Upper lobe of right lung (tissue), 1 donor: ENCODE results near the gene ACYP2. TPM values are rescaled to one million over a fixed set of nuclear protein-coding genes. Genes with fewer than 3 reads are reported as not detected.

Experiments
- ATAC-seq: fragments of 200-7000 bp; cut with Tn5 transposase; one replicate; pipeline ENCODE4 v1.9.1; 2020; ENCODE audit warnings: mild to moderate bottlenecking, moderate library complexity
- DNase-seq: peaks from one replicate; pipeline ENCODE4 v3.0.0-alpha.2; 2020
- H3K27ac ChIP-seq: fragments of 200-600 bp; one replicate; pipeline ENCODE4 v1.8.0; 2022
- H3K27me3 ChIP-seq: fragments of 200-600 bp; one replicate; pipeline ENCODE4 v1.8.0; 2022; ENCODE audit warnings: mild to moderate bottlenecking
- H3K36me3 ChIP-seq: fragments of 200-600 bp; one replicate; pipeline ENCODE4 v1.8.0; 2022
- H3K4me1 ChIP-seq: fragments of 200-600 bp; one replicate; pipeline ENCODE4 v1.8.0; 2022
- H3K4me3 ChIP-seq: fragments of 200-600 bp; one replicate; pipeline ENCODE4 v1.8.0; 2022; ENCODE audit warnings: mild to moderate bottlenecking
- H3K9me3 ChIP-seq: fragments of 200-600 bp; one replicate; pipeline ENCODE4 v1.8.0; 2022
- CTCF ChIP-seq: fragments of 200-600 bp; IDR thresholded peaks from one replicate; pipeline ENCODE4 v1.8.0; 2022; ENCODE audit warnings: antibody characterized with exemption
- intact Hi-C: fragments of 100-400 bp; cut with DNase I; formaldehyde crosslinking; loops from one replicate; pipeline ENCODE4 v1.11.0; 2022
- total RNA-seq: library from RNA; stranded (reverse); fragmentation: NEBNext Ultra II Directional; extraction: Animal tissue kit (Norgen Biotek cat#: 25700); gene quantifications from one replicate; pipeline ENCODE4 v1.2.1, GENCODE V29; 2021
- donor health status: DM: no; HTN: yes; CAD: no; lungs with severe emphysema.

ACYP2 gene
- total RNA-seq, 1 donor from 2014 or later = 14.0 TPM

GRCh38 chr2:54271189-54271588 lies 155.8 kb downstream of the ACYP2 start:
- intact Hi-C loops = no loop called here
- H3K27ac ChIP-seq = no peak overlapping the region
- H3K4me3 ChIP-seq = no peak overlapping the region
- H3K36me3 ChIP-seq = no peaks in the 10 kb centered on the region
- H3K27me3 ChIP-seq = no peaks in the 10 kb centered on the region
- H3K9me3 ChIP-seq = no peaks in the 10 kb centered on the region
- ATAC-seq = peak; percentile 48
- H3K4me1 ChIP-seq = no peaks in the 10 kb centered on the region
- no peak for TF ChIP-seq CTCF
- DNase-seq = no peak

GRCh38 chr2:54271843-54272627 lies 156.6 kb downstream of the ACYP2 start:
- Histone ChIP-seq H3K27me3 (no peaks in the 10 kb centered on the region), H3K36me3 (no peaks in the 10 kb centered on the region), H3K4me3 (no peak overlapping the region), H3K27ac (no peak overlapping the region), H3K4me1 (no peaks in the 10 kb centered on the region), H3K9me3 (no peaks in the 10 kb centered on the region)
- intact Hi-C loops = no loop called here
- DNase-seq (no peak), ATAC-seq (peak; percentile 88)
- TF ChIP-seq CTCF = no peak

- H3K27me3 ChIP-seq = no peaks in the 10 kb centered on the region
- no peaks in the 10 kb centered on the region for H3K36me3 ChIP-seq
- no peak overlapping the region for H3K4me3 ChIP-seq
- ATAC-seq (no peak), DNase-seq (no peak)
- TF ChIP-seq CTCF = no peak
- H3K27ac ChIP-seq = no peak overlapping the region
- H3K4me1 ChIP-seq = no peaks in the 10 kb centered on the region
- no peaks in the 10 kb centered on the region for H3K9me3 ChIP-seq
- intact Hi-C loops = no loop called here
These were observed 159.4 kb downstream of the ACYP2 start for GRCh38 chr2:54274781-54275242.

GRCh38 chr2:54275541-54275940 lies 160.1 kb downstream of the ACYP2 start:
- Histone ChIP-seq H3K4me3 (no peak overlapping the region), H3K27ac (no peak overlapping the region), H3K9me3 (no peaks in the 10 kb centered on the region), H3K4me1 (no peaks in the 10 kb centered on the region), H3K36me3 (no peaks in the 10 kb centered on the region), H3K27me3 (no peaks in the 10 kb centered on the region)
- no peak for DNase-seq
- intact Hi-C loops = no loop called here
- no peak for TF ChIP-seq CTCF
- no peak for ATAC-seq

GRCh38 chr2:54279385-54279784 lies 164.0 kb downstream of the ACYP2 start:
- no peaks in the 10 kb centered on the region for H3K4me1 ChIP-seq
- no peaks in the 10 kb centered on the region for H3K27me3 ChIP-seq
- H3K27ac ChIP-seq = no peak overlapping the region
- DNase-seq (no peak), ATAC-seq (no peak)
- H3K36me3 ChIP-seq = no peaks in the 10 kb centered on the region
- intact Hi-C loops = no loop called here
- no peak overlapping the region for H3K4me3 ChIP-seq
- no peaks in the 10 kb centered on the region for H3K9me3 ChIP-seq
- TF ChIP-seq CTCF = no peak

- ATAC-seq (no peak), DNase-seq (no peak)
- TF ChIP-seq CTCF = no peak
- intact Hi-C loops = no loop called here
- H3K4me3 ChIP-seq = no peak overlapping the region
- no peaks in the 10 kb centered on the region for H3K4me1 ChIP-seq
- no peaks in the 10 kb centered on the region for H3K36me3 ChIP-seq
- H3K27ac ChIP-seq = no peak overlapping the region
- H3K9me3 ChIP-seq = no peaks in the 10 kb centered on the region
- no peaks in the 10 kb centered on the region for H3K27me3 ChIP-seq
These were observed 169.4 kb downstream of the ACYP2 start for GRCh38 chr2:54284826-54285225.
